ENCODE results near the gene SETD3.

The SETD3 gene

GRCh38 chr14:99516156-99516870 is 35.7 kb upstream of the SETD3 start:
- DNase-seq = no peak

GRCh38 chr14:99515301-99516155 is 34.9 kb upstream of the SETD3 start:
- DNase-seq = no peak

- no peak for DNase-seq
Observed at GRCh38 chr14:99514552-99515300, 34.1 kb upstream of the SETD3 start.

DNA sequence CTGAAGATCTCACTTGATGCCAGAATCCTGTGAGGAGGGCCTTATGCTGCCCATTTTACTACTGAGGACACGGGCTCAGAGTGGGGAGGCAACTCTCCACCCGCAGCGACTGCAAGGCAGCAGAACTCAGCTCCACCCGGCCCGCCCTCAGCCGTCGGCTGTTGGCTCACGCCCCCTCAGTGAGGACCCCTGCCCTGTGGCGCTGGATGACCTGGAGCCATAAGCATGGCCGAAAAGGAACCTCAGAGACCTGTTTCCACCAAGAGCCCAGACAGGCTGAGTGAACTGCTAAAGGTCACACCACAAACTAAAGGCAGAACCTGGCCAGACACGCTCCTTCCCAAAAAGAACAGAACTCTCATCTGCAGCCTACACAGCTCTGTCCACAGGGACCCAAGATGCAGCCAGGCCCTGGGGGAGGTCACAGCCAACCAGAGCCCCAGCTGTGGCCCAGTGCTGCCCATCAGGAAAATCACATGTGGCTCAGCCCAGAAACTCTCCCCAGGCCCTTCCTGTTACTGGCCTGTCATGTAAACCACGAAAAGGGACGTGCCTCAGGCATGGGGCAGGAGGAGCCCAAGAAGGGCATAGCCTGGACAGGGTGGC is 33.4 kb upstream of the SETD3 start:
- no peak for DNase-seq

- DNase-seq = no peak
Observed at GRCh38 chr14:99513183-99513694, 32.6 kb upstream of the SETD3 start.

DNA sequence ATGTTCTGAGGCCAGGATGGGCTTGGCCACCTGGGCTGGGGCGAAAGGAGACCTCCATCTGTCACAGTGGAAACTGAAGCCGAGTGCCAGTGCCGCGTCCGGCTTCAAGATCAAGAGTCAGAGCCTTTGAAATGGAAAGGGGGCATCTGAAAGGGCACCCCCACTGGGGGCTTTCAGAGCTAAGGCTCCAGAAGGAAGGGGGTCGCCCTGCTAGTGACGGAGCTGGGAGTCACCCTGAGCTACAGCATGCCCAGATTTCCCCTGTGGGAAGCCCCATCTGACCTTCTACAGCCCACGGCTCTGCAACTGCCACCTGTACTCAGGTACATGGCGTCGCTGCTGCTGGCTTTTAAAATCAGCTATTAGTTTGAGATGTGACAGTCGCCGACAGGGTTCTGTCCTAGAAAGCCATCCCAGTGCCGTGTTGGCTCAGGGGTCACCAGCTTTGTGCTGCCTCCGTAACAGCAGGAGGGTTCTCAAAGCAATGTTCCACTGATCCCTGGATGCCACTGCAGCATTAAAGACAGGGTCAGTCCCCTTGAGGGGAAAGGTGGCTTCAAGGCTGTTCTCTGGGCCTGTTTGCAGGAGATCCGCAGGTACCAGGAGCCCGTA is 32.0 kb upstream of the SETD3 start:
- DNase-seq = no peak

GRCh38 chr14:99512110-99512449 is 31.4 kb upstream of the SETD3 start:
- DNase-seq = no peak

DNA sequence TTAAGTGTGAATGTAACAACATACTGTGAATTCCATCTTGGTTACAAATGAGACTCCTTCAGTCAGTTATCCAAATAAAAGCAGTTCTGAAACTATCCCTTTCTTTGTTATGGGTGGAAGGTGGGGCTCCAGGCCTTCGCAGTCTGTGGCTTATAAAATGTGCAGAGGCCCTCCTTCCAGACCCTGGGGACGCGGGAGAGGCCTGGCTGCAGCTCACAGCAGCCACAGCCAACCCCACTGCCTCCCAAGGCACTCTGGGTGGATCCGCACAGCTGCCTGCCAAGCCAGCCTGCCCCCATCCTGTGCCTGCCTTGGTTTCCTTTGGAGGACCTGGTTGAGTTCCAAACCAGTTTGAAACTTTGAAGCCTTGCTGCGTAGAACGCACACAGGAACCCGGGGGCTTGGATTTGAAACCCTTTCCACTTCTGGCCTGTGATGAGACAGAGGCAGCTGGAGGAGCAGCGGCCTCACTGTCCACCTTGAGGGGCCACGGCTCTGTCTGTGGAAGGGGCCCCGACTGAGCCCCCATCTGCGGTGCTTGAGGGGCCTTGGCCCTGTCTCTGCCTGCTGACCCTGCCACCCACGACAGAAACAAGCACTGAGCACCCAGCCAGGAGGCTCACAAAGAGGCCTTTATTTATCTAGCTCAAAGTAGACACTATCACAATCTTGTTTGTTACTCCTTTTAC is 30.9 kb upstream of the SETD3 start:
- DNase-seq = no peak

DNA sequence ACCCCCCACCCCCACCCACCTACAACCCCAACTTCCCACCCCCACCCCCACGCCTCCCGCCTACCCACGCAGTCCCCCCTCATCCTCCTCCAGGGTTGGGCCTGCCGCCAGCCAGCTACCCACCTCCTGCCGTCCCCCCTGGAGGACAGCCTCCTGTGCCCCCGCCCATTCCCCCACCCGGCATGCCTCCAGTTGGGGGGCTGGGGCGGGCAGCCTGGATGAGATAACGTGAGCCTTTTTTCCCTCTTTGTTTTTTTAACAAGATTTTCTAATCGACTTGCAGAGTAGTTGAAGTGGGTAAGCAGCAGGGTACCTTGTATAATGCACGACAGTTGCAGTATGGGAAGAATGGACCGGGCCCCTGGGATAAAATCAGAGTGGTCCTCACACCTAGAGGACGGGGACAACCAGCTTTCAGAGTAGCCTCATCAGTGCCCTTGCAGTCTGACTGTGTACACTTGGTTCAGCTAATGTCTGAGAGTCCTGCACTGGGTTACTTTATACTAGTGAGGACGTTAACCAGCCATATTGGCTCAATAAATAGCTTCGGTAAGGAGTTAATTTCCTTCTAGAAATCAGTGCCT is 30.0 kb upstream of the SETD3 start:
- DNase-seq = no peak

DNA sequence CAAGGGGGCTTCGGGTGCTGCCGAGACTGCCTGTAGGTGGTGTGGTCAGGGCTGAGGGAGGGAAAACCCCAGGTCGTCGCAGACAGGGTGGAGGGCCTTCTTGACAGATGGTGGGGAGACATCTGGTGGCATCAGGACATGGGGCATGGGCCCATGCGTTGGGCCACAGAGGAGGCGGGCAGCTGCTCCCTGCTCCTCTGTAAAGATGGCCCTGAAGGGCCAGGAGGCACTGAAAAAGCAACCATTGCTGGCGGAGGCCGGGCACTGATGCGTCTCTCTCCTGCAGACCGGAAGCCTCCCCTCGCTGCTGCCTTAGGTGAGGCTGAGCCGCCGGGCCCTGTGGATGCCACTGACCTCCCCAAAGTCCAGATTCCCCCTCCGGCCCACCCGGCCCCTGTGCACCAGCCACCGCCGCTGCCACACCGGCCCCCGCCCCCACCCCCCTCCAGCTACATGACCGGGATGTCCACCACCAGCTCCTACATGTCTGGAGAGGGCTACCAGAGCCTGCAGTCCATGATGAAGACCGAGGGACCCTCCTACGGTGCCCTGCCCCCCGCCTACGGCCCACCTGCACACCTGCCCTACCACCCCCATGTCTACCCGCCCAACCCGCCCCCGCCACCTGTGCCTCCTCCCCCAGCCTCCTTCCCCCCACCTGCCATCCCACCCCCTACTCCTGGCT is 29.4 kb upstream of the SETD3 start:
- DNase-seq = no peak

GRCh38 chr14:99508896-99509629 is 28.4 kb upstream of the SETD3 start:
- no peak for DNase-seq

DNA sequence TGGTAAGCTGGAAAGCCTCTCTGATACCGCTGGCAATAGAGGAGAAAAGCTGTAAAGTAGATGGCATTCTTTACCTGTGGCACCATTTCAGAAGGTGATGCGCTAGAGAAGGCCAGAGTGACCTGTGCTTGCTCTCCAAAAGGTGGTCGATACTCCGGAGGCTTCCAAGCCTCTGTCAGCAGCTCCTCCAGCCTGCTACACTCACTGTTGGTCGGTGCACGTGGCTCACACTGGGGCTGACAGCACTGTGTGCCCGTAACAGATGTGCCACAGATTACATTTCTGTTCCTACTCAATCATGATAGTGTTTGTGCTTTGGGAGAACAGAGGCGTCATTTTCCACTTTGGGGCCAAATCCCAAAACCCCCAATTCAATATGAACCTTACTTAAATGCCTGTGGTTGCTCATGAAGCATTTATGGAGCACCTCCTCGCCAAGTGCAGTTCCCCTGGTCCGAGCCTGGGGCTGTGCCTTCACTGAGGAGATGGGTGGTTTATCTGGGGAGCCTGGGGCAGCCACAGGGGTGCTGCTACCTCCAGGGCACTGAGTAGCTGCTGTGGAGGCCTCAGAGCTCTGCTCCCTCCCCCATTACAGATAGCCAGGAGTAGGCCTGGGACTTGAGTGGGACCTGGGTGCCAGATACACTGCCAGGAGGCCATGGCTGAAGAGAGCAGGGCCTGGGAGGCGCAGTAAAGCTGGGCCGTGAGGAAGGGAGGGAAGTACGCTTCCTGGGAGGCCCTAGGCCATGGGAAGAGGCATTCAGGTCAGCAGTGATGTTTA is 27.4 kb upstream of the SETD3 start:
- DNase-seq = no peak

GRCh38 chr14:99506276-99506675 is 25.6 kb upstream of the SETD3 start:
- no peak for DNase-seq

DNA sequence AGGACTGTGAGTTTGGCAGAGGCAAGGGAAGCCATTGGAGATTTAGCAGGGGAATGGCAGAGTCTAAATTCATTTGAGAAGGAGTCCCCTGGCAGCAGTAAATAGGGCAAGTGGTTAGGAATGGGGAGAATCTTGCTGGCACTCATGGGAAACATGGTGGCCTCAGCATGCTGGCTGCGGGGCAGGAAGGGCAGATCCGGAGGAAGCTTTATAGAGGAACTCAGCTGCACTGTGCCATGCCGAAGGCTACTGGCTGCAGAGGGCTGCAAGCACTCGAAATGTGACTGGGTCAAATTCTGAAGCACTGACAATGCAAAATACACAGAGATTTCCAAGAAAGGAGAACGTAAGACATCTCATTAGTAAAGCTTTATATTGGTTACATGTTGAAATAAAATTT is 24.4 kb upstream of the SETD3 start:
- no peak for DNase-seq

GRCh38 chr14:99503848-99504453 is 23.3 kb upstream of the SETD3 start:
- no peak for DNase-seq

GRCh38 chr14:99502989-99503421 is 22.3 kb upstream of the SETD3 start:
- no peak for DNase-seq

- DNase-seq = no peak
Observed at GRCh38 chr14:99497894-99498293, 17.2 kb upstream of the SETD3 start.

GRCh38 chr14:99497341-99497740 is 16.7 kb upstream of the SETD3 start:
- no peak for DNase-seq

DNA sequence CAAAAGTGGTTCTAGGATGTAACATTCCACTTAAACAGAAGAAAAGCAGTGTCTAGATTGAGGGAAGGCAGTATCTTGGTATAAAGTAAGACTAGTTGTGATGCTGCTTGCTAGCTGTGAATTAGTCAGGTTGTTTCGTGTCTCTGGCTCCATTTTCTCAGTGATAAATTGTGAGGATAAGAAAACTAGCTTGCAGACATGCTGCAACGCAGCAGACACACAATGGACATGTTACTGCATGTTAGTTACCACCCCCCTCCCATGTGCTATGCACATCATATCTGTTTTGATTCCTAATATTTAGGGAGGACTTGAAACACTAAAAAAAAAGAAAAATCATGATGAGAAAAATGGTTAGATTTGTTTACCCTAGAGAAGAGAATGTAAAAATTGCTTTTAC is 3.4 kb upstream of the SETD3 start:
- DNase-seq = no peak

Data from activated CD4-positive, alpha-beta T cell treated with anti-CD3 and anti-CD28 coated beads, Interleukin-10, Interleukin-2, amounts not matched to agents 100 ng/mL and 50 ng/mL, durations not matched to agents 16 hours and 8 hours (primary cell).